Duodenal mucosa (tissue), 2 donors: ENCODE measurements around the gene PRKD3.
"Not testable (repeated sequence)": the region's sequence is repeated elsewhere in the genome, so short reads cannot be mapped to it uniquely, and the experiment has no call there.

Experiments
- H3K27ac ChIP-seq: one replicate; pipeline ENCODE4 v1.7.0; 2013; ENCODE audit warnings: low read depth, low read length
- H3K27me3 ChIP-seq, 2 donors: one replicate each; pipeline ENCODE4 v1.7.0; 2013; ENCODE audit warnings: low read length in 2 of 2, control low read depth in 1 of 2; ENCODE audit not compliant: insufficient read depth in 2 of 2, control insufficient read depth in 1 of 2
- H3K36me3 ChIP-seq, 2 donors: one replicate each; pipeline ENCODE4 v1.7.0; 2013; ENCODE audit warnings: low read length in 2 of 2, control low read depth in 1 of 2; ENCODE audit not compliant: insufficient read depth in 2 of 2, control insufficient read depth in 1 of 2
- H3K4me1 ChIP-seq, 2 donors: one replicate each; pipeline ENCODE4 v1.7.0; 2013; ENCODE audit warnings: low read length in 2 of 2, control low read depth in 1 of 2; ENCODE audit not compliant: insufficient read depth in 2 of 2, control insufficient read depth in 1 of 2
- H3K4me3 ChIP-seq, 2 donors: one replicate each; pipeline ENCODE4 v1.7.0; 2013; ENCODE audit warnings: low read length in 2 of 2, low read depth in 1 of 2
- H3K9ac ChIP-seq, 2 donors: one replicate each; pipeline ENCODE4 v1.7.0; 2013; ENCODE audit warnings: low read length in 2 of 2, low read depth in 1 of 2
- H3K9me3 ChIP-seq, 2 donors: one replicate each; pipeline ENCODE4 v1.7.0; 2013; ENCODE audit warnings: low read length in 2 of 2, control low read depth in 1 of 2; ENCODE audit not compliant: control insufficient read depth in 1 of 2

PRKD3 gene

GRCh38 chr2:37295469-37296073, 29.1 kb downstream of the PRKD3 start:
- Histone ChIP-seq H3K4me3 (no peak overlapping the region), H3K27ac (no peak overlapping the region), H3K4me1 (peaks cover 0 to 8% of the 10 kb centered on the region in 2 donors), H3K9me3 (no peaks in the 10 kb centered on the region), H3K36me3 (peaks cover 2 to 5% of the 10 kb centered on the region in 2 donors), H3K9ac (no peak overlapping the region), H3K27me3 (no peaks in the 10 kb centered on the region)

- not testable (repeated sequence) for H3K9ac ChIP-seq
Observed at GRCh38 chr2:37294858-37295257, 29.8 kb downstream of the PRKD3 start.

DNA sequence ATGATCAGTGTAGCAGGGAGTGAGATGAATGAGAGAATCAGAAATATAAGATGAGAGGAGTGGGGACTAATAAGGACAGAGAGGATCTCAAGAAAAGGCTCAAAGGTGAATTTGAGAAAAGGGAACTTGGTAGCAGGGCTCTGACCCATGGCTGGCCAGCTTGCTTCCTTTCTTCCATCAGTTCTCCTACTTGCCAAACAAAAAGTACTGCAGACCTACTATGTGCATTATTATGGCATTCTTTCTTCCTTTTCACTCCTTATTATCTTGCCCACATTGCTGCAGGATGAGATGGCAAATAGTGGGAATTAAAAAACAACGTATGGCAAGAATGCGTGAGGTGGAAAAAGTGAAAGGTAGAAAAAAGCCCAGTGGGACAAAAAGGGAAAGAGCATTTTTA, 33.0 kb downstream of the PRKD3 start:
- Histone ChIP-seq H3K9ac (no peak overlapping the region), H3K27ac (no peak overlapping the region), H3K27me3 (no peaks in the 10 kb centered on the region), H3K4me3 (no peak overlapping the region), H3K9me3 (no peaks in the 10 kb centered on the region), H3K36me3 (peaks cover 2 to 12% of the 10 kb centered on the region in 2 donors), H3K4me1 (peaks cover 0 to 8% of the 10 kb centered on the region in 2 donors)

More at GRCh38 chr2:37294858-37295257, 29.8 kb downstream of the PRKD3 start:
- H3K27ac ChIP-seq, H3K9me3 ChIP-seq, H3K4me3 ChIP-seq, H3K27me3 ChIP-seq, H3K36me3 ChIP-seq, H3K4me1 ChIP-seq: not testable (repeated sequence)

DNA sequence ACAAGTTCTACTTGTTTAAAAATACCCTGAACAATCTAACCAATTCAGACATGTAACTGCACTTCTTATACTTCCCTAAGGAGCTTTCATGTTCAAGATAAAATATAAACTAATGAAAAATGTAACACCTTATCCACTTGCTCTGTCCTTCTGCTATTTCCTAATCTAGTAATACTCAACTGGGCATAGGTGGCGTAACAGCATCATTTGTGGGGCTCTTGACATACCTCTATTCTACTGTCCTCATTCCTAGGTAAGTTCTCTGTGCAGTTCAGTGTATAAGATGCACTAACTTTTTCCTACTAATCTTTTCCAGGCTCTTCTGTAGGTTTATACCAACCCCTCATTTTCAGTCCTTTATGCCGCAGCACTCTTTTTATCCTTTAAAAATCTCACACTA, 36.7 kb downstream of the PRKD3 start:
- Histone ChIP-seq H3K27me3 (no peaks in the 10 kb centered on the region), H3K36me3 (peaks cover 7 to 20% of the 10 kb centered on the region in 2 donors)

GRCh38 chr2:37284381-37284780, 40.3 kb downstream of the PRKD3 start:
- Histone ChIP-seq H3K36me3 (peaks cover 16 to 28% of the 10 kb centered on the region in 2 donors), H3K4me3 (no peak overlapping the region), H3K9ac (no peak overlapping the region), H3K27ac (no peak overlapping the region), H3K9me3 (no peaks in the 10 kb centered on the region), H3K4me1 (no peaks in the 10 kb centered on the region), H3K27me3 (no peaks in the 10 kb centered on the region)

More for the DNA sequence above, 36.7 kb downstream of the PRKD3 start:
- no peaks in the 10 kb centered on the region for H3K9me3 ChIP-seq
- H3K9ac ChIP-seq = no peak overlapping the region
- no peak overlapping the region for H3K4me3 ChIP-seq
- H3K27ac ChIP-seq = no peak overlapping the region
- no peaks in the 10 kb centered on the region for H3K4me1 ChIP-seq

GRCh38 chr2:37283207-37283606, 41.4 kb downstream of the PRKD3 start:
- Histone ChIP-seq H3K9me3 (no peaks in the 10 kb centered on the region), H3K27ac (no peak overlapping the region), H3K36me3 (peaks cover 16 to 24% of the 10 kb centered on the region in 2 donors), H3K4me3 (no peak overlapping the region), H3K27me3 (no peaks in the 10 kb centered on the region), H3K4me1 (no peaks in the 10 kb centered on the region), H3K9ac (no peak overlapping the region)

DNA sequence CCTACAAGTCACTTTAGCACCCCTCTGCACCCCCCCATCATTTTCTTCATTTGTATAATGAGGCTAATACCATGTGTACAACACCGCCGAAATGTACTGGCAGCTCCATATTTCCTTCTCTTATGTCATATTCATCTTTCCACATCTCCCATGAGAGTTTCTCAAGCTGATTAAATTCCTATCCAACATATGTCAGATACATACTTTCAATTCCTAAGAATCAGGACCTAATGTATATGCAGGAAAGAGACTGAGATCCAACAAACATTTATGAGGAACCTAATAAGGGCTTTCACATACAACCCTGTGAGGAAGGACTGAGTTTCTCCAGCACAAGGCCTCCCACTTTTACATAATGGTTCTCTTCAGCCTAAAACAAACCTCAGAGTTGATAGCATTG, 41.9 kb downstream of the PRKD3 start:
- Histone ChIP-seq H3K27me3 (no peaks in the 10 kb centered on the region), H3K36me3 (peaks cover 16 to 25% of the 10 kb centered on the region in 2 donors), H3K4me3 (no peak overlapping the region), H3K9me3 (no peaks in the 10 kb centered on the region), H3K27ac (no peak overlapping the region), H3K9ac (no peak overlapping the region), H3K4me1 (no peaks in the 10 kb centered on the region)

DNA sequence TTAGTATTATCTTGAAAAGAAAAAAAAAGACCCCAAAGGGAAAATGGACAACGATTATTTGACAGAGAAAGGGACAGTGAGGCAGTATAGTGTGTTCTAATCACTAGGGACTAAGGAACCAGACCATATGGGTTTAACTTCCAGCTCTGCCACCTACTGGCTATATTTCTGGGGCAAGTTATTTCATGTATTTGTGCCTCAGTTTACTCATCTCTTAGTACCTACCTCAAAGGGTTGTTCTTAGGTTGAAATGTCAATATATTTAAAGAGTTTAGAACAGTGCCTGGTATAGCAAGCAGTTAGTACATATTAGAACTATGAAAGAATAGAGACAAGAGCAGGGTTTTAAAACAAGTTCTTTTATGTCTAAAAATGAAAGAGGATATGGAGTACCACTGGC, 42.7 kb downstream of the PRKD3 start:
- Histone ChIP-seq H3K36me3 (peaks cover 16 to 24% of the 10 kb centered on the region in 2 donors), H3K4me1 (no peaks in the 10 kb centered on the region), H3K27ac (no peak overlapping the region)

DNA sequence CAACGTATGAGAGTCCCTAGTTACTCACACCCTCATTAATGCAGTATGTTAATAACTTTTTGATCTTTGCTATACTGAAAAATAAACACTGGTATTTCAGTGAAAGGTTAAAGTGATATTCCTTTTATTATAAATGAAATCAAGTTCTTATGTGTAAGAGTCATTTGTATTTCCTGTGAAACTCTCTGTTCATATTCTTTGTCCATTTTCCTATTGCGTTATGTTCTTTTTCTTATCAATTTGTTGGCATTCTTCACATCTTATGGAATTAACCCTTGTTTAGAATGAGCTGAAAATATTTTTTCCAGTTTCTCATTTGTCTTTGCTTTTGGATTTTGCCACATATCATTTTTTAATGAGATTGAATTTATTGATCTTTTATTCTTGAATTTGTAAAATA, 48.3 kb downstream of the PRKD3 start:
- H3K4me1 ChIP-seq = no peaks in the 10 kb centered on the region
- H3K9ac ChIP-seq = no peak overlapping the region
- H3K27ac ChIP-seq = no peak overlapping the region
- no peaks in the 10 kb centered on the region for H3K27me3 ChIP-seq
- no peaks in the 10 kb centered on the region for H3K9me3 ChIP-seq
- H3K36me3 ChIP-seq = peaks cover 15 to 46% of the 10 kb centered on the region in 2 donors
- H3K4me3 ChIP-seq = no peak overlapping the region

More for the DNA sequence above, 42.7 kb downstream of the PRKD3 start:
- no peak overlapping the region for H3K9ac ChIP-seq
- no peaks in the 10 kb centered on the region for H3K9me3 ChIP-seq
- no peaks in the 10 kb centered on the region for H3K27me3 ChIP-seq
- no peak overlapping the region for H3K4me3 ChIP-seq
